VCaP (cell line): ENCODE measurements around the gene NEK6.

Experiments used
- H3K27ac ChIP-seq: fragments of 450-650 bp; 2 replicates; pipeline ENCODE4 v1.5.1; 2017
- CTCF ChIP-seq: fragments of 450-650 bp; conservative IDR thresholded peaks from 2 replicates; pipeline ENCODE4 v1.5.1; 2017; ENCODE audit warnings: mild to moderate bottlenecking, moderate library complexity

NEK6 gene

DNA sequence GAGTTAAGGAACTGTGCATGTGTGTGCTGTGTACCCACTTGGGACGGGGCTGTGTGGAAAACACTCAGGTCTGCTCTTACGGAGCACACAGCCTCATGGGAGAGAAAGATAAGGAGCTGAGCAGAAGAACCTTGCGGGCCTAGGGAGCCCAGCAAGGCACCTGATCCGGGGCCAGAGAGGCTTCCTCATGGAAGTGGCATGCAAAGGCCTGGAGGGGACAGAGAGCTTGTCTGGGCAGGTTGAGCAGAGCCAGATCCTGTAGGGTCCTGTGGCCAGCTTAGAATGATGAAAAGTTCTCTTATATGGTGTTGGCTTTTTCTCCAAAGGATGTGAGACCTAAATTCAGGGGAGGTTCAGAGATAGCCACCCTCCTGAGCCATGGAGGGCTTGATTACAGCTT, 45.2 kb downstream of the NEK6 start:
- H3K27ac ChIP-seq, result no peak overlapping the region
- no peak for TF ChIP-seq CTCF

DNA sequence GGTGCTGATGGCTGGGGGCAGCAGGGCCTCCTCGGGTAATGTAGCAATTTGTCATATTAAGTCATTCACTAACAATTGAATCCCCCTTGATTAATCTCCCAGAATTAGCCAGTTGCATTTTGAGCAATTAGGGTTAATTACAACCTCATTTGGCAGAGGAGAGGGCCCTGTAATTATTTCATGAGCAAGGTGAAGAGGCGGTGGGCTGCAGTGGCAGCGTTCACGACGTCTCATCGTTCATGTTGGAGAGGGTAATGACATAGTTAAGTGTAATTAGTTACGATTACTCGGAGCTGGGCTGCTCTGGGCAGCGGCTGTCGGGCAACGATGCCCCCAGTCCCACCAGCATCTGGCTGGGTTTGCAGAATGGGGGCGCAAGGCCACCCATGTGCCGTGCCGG, 46.0 kb downstream of the NEK6 start:
- no peak for TF ChIP-seq CTCF
- H3K27ac ChIP-seq, result no peak overlapping the region

GRCh38 chr9:124304285-124304684, 46.5 kb downstream of the NEK6 start:
- no peak for TF ChIP-seq CTCF
- H3K27ac ChIP-seq, result no peak overlapping the region

DNA sequence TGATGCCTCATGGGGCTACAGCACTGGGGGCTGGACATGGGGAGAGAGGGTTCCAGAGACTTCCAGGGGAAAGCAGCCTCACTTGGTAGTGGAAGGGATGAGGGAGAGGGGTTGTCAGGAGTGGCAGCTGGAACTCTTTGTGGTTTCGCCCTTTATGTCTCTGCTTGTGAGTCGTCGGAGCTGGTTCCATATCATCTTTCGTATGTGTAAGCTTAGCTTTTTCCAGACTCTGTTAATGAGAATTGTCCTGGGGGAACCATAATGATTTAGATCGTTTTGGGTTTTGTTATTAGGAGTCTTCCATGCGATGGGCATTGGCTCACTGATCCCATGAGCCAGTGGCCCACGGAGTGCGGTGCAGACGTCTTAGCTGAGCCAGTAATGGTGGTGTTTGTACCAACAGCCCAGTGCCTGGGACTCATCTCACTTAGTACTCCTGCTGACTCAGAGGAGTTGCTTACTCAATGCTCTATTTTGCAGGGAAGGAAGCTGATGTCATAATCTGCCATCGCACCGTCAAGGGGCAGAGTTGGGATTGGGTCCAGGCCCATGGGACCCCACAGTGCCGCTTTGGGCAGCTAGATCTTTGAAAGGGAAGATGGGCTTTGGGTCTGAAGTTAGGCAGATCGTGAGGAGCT, 48.5 kb downstream of the NEK6 start:
- no peak for TF ChIP-seq CTCF
- H3K27ac ChIP-seq, result no peak overlapping the region

DNA sequence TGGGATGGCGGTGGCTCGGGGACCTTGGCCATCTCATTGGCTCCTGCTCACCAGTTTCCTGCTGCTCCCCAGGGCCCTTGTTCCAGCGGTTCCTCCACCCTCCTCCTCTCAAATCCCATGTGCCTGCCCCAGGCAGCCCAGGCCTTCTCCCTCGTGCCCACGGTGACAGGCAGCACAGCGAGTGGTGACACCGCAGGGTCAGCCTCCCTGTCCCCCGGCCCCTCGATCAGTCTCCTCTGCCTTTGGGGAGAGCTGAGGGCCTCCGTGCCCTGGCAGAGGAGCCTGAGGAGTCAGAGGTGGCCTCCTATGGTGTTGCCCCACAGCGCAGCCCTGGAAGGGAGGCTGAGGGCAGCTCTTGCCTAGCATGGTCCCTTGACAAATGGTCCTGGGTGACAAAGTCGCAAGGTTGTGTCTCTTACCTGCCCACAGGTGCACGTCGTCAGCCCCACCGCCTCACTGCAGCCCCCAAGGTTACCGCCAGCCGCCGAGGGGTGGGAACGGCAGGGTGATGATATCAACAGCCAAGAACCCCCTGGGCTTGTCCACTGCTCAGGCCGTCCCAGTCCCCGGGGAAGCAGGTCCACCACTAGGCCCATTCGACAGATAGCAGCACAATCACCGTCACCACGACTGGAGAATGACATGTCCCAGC, 49.8 kb downstream of the NEK6 start:
- no peak for TF ChIP-seq CTCF
- H3K27ac ChIP-seq, result no peak overlapping the region

DNA sequence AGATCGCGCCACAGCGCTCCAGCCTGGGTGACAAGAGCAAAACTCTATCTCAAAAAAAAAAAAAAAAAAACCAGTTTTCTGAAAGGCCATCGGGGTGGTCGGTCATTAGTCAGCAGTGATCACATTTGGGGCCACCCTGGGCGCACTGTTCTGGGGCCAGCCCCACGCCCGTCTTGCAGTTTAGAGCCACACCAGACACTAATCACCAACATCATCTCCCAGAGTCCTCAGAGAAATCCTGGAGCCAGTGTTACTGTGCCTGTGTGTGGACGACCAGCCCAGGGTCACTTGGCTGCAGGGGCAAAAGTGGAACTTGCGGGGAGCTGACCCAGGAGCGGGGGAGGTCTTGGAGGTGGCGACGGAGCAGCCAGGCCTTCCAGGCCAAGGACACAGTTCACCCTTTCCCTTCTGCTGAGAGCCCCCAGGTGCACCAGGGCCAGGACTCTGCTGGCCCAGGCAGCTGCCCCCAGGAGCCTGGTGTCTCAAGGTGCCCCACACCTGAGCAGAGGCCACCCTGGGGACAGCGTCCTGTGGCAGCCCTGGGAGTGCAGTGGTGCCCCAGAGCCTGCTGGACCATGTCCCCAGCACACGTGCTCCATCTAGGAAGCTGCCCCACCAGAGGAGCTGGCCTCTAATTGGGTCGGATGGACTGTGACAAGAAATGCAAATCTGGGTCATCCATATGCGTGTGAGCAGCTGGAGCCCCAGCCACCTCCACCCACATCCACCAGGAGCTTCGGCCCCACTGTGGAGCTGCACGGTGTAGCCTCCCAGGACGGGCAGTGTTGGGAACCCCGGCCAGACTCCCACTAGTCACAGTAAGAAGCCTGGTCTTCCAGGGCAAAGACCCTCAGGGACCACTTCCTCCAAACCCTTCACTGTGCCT, 51.1 kb downstream of the NEK6 start:
- no peak overlapping the region for H3K27ac ChIP-seq

More for the DNA sequence above, 51.1 kb downstream of the NEK6 start:
- no peak for TF ChIP-seq CTCF
